Activated CD8-positive, alpha-beta T cell treated with anti-CD3 and anti-CD28 coated beads, Interleukin-2, amount 10 ng/mL, durations not matched to agents 7 days and 5 days (primary cell): ENCODE measurements around the gene DLX6. TPM values are rescaled to one million over a fixed set of nuclear protein-coding genes. Genes with fewer than 3 reads are reported as not detected.

ENCODE experiments used
- ATAC-seq: fragments of 150-1000 bp; cut with Tn5 transposase; one replicate; pipeline ENCODE4 v1.10.0; 2021; ENCODE audit warnings: moderate library complexity
- CTCF ChIA-PET: fragments of 350-600 bp; sonication (Branson Sonifier 250); formaldehyde crosslinking; loops from one replicate; lab custom pipeline; 2021; ENCODE audit warnings: antibody characterized with exemption; lab: Charles Lee
- POLR2A ChIA-PET: fragments of 350-600 bp; sonication (Branson Sonifier 250); formaldehyde crosslinking; loops from one replicate; lab custom pipeline; 2021; ENCODE audit warnings: antibody characterized with exemption; lab: Charles Lee
- DNase-seq: peaks from one replicate; pipeline ENCODE4 v3.0.0-alpha.2; 2020
- H3K27ac Mint-ChIP-seq: one replicate; pipeline ENCODE4 v1.8.0; 2021; ENCODE audit warnings: mild to moderate bottlenecking, mixed read lengths
- H3K27me3 Mint-ChIP-seq: one replicate; pipeline ENCODE4 v1.8.0; 2021; ENCODE audit warnings: low read depth, mixed read lengths
- H3K36me3 Mint-ChIP-seq: one replicate; pipeline ENCODE4 v1.8.0; 2021; ENCODE audit warnings: low read depth, mixed read lengths
- H3K4me1 Mint-ChIP-seq: one replicate; pipeline ENCODE4 v1.8.0; 2021; ENCODE audit warnings: low read depth, mixed read lengths
- H3K4me3 Mint-ChIP-seq: one replicate; pipeline ENCODE4 v1.8.0; 2021; ENCODE audit warnings: mild to moderate bottlenecking, mixed read lengths
- H3K9me3 Mint-ChIP-seq: one replicate; pipeline ENCODE4 v1.8.0; 2022; ENCODE audit warnings: mixed read lengths; ENCODE audit not compliant: insufficient read depth
- total RNA-seq, 2 experiments: library from RNA; stranded (reverse); gene quantifications; one replicate each; pipeline ENCODE4 v1.2.3, GENCODE V29; 2021

Gene DLX6
- total RNA-seq, 2 experiments from 2014 or later = not detected

DNA sequence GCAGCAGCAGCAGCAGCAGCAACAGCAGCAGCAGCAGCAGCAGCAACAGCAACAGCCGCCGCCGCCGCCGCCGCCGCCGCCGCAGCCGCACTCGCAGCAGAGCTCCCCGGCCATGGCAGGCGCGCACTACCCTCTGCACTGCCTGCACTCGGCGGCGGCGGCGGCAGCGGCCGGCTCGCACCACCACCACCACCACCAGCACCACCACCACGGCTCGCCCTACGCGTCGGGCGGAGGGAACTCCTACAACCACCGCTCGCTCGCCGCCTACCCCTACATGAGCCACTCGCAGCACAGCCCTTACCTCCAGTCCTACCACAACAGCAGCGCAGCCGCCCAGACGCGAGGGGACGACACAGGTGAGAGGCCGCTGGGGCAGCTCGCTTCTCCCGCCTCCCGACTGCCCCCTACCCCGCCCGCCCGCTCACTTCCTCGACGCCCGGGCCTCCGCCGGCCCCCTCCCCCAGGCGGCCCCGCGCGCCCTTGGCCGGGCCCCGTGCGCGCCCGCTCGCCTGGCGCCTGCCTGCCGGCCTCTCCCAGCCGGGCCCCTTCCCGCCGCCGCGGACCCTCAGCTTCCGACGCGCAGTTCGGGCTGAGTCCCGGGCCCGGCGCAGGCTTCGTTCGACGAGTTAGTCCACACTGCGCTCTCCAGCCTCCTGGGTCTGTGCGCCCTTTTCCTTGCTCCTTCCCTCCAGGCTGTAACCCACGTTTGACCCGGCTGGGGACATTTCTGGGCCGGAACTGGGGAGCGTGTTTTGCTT is 882 bp downstream of the DLX6 start:
- Mint-ChIP-seq H3K4me1 (peaks cover 12% of the 10 kb centered on the region), H3K9me3 (no peaks in the 10 kb centered on the region), H3K4me3 (peak overlapping the region; percentile 58), H3K36me3 (peaks cover 3% of the 10 kb centered on the region), H3K27ac (peak overlapping the region; percentile 55), H3K27me3 (peaks cover 76% of the 10 kb centered on the region)
- peak; percentile 68 for ATAC-seq
- ChIA-PET CTCF (interaction anchor here (1.8 kb wide), 1 partner anchor 21 kb away, joined by 7 read pairs; no protein-coding TSS in a partner anchor), POLR2A (interaction anchor here (0.6 to 1.2 kb wide), 2 partner anchors 15 to 110 kb away, joined by 3 read pairs; no protein-coding TSS in a partner anchor)
- DNase-seq = peak; percentile 46

DNA sequence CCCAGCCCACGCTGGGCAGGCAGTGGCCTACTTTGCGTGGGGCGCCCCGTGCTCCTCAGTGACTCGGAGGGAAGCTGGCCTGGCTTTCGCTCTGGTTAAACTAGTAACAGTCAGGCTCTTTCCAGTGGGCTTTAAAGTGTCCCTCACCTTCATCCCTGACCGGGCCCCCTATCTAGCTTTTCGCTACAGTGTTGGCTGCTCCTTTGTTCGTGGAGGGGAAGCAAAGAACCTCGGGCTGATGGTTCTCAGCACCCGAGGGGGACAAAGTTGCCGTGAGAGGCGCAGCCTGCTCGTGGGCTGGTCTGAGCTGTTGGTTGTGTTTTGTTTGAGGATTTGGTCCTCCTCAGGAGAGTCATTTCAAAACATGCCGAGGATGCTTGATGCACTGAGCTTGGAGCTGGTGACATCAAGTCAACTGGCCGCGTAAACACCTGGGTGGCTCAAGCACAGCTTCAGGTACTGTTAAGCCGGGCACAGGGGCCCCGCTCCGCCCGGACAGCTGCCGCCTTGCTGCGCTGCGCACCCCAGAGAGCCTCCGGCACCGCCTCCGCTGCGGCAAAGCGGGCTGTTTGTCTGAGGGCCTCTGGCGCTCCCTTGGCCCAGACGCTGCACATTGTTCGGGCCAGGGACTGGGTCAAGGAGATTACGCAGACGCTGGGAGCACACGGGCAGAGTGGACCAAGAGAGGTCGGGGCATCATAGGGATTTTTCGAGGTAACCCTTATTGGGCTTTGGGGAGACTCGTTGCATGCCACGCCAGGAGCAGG is 1.6 kb downstream of the DLX6 start:
- H3K9me3 Mint-ChIP-seq = no peaks in the 10 kb centered on the region
- peak overlapping the region; percentile 55 for H3K27ac Mint-ChIP-seq
- CTCF ChIA-PET = interaction anchor here (1.8 kb wide), 1 partner anchor 21 kb away, joined by 7 read pairs; no protein-coding TSS in a partner anchor
- peaks cover 77% of the 10 kb centered on the region for H3K27me3 Mint-ChIP-seq
- peaks cover 12% of the 10 kb centered on the region for H3K4me1 Mint-ChIP-seq
- peaks cover 3% of the 10 kb centered on the region for H3K36me3 Mint-ChIP-seq
- H3K4me3 Mint-ChIP-seq = peak overlapping the region; percentile 58
- DNase-seq (no peak), ATAC-seq (peak; percentile 12)
- POLR2A ChIA-PET = no interaction called here

- H3K4me3 Mint-ChIP-seq = no peak overlapping the region
- POLR2A ChIA-PET = no interaction called here
- H3K4me1 Mint-ChIP-seq = peaks cover 12% of the 10 kb centered on the region
- ATAC-seq (no peak), DNase-seq (no peak)
- no peak overlapping the region for H3K27ac Mint-ChIP-seq
- H3K27me3 Mint-ChIP-seq = peaks cover 75% of the 10 kb centered on the region
- peaks cover 3% of the 10 kb centered on the region for H3K36me3 Mint-ChIP-seq
- H3K9me3 Mint-ChIP-seq = no peaks in the 10 kb centered on the region
- CTCF ChIA-PET = interaction anchor here (1.8 kb wide), 1 partner anchor 20 kb away, joined by 7 read pairs; no protein-coding TSS in a partner anchor
Observed at GRCh38 chr7:97007583-97007861, 2.2 kb downstream of the DLX6 start.

- Mint-ChIP-seq H3K27me3 (peaks cover 75% of the 10 kb centered on the region), H3K9me3 (no peaks in the 10 kb centered on the region), H3K36me3 (no peaks in the 10 kb centered on the region), H3K4me3 (no peak overlapping the region), H3K27ac (no peak overlapping the region), H3K4me1 (peaks cover 12% of the 10 kb centered on the region)
- no peak for ATAC-seq
- ChIA-PET POLR2A (no interaction called here), CTCF (interaction anchor here (1.0 kb wide), 1 partner anchor 19 kb away, joined by 5 read pairs; no protein-coding TSS in a partner anchor)
- no peak for DNase-seq
Observed at GRCh38 chr7:97008275-97008917, 3.0 kb downstream of the DLX6 start.

DNA sequence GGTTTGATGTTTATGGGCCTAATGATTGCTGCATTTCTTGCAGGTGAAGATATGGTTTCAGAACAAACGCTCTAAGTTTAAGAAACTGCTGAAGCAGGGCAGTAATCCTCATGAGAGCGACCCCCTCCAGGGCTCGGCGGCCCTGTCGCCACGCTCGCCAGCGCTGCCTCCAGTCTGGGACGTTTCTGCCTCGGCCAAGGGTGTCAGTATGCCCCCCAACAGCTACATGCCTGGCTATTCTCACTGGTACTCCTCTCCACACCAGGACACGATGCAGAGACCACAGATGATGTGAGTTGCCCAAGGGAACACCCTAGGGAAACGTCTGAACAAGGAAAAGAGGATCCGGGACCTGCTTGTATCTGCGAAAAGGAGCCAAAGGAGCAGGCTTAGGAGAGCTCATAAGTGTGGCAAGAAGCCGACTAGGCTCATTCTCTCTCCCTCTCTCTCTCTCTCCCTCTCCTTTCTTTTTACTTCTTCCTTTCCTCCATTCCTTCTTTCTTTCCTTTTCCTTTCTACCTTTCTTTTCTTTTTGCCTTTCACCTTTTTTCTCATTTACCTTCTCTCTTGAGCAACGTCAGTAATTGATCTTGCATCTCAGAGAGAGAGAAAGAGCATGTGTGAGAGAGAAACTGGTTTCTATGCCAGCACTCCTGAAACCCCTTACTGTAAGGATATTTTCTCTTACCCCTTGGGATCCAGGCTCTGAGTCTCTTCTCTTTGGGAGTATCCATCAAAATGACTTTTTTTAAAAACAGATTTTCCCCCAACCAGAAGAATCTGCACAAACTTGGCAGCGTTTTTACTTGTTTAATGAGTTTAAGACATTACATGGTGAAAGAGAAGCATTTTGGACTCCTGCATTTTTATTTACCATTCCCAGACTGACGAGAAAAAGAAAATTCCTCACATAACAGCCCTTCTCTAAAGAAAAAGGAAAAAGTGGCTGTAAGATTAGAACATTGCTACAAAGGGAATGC is 4.7 kb downstream of the DLX6 start:
- ChIA-PET POLR2A (no interaction called here), CTCF (no interaction called here)
- H3K9me3 Mint-ChIP-seq = no peaks in the 10 kb centered on the region
- peaks cover 79% of the 10 kb centered on the region for H3K27me3 Mint-ChIP-seq
- ATAC-seq (no peak), DNase-seq (no peak)
- H3K4me1 Mint-ChIP-seq = peaks cover 10% of the 10 kb centered on the region
- H3K36me3 Mint-ChIP-seq = no peaks in the 10 kb centered on the region
- no peak overlapping the region for H3K27ac Mint-ChIP-seq
- H3K4me3 Mint-ChIP-seq = no peak overlapping the region

GRCh38 chr7:97011104-97011503 is 5.8 kb downstream of the DLX6 start:
- ChIA-PET CTCF (no interaction called here), POLR2A (no interaction called here)
- H3K9me3 Mint-ChIP-seq = no peaks in the 10 kb centered on the region
- no peaks in the 10 kb centered on the region for H3K36me3 Mint-ChIP-seq
- no peak overlapping the region for H3K27ac Mint-ChIP-seq
- H3K4me1 Mint-ChIP-seq = peaks cover 6% of the 10 kb centered on the region
- H3K4me3 Mint-ChIP-seq = no peak overlapping the region
- no peak for DNase-seq
- ATAC-seq = no peak
- peaks cover 88% of the 10 kb centered on the region for H3K27me3 Mint-ChIP-seq

DNA sequence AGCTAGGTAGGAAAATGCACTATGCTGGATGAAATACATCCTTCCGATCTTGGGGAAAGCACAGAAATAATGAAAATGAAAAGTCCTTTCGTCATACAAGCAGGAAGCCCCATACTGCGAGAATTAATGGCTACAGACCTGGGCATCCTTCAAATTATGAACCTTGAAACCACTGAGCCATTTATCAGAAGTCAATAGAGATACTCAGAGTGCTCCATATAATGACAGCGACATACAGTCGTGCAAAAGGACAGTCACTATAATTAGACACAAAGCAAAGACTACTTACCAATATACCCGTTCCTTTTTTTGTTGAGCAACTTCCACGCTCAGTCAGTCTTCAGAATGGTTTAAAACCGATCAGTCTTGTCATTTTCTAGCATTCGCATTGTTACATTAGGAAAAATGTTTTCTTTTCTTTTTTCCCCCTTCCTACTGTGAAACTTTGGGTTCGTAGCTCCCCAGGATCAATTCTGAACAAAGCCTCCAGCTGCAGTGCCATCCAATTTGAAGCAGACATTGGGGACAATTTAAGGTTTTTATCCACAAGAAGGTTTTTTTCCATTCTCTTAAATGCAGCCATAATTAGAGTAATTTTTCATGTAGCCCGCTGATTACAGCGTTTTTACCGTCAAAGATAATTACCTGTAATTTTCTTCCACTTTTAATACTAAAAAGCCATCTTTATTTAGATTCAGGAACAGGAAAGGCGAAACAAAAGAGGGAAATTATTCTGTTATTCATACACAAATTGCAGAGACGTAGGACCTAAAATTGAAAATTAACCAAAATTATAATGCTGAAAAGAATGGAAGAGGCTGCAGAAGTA is 6.4 kb downstream of the DLX6 start:
- DNase-seq (no peak), ATAC-seq (no peak)
- CTCF ChIA-PET = no interaction called here
- POLR2A ChIA-PET = no interaction called here
- Mint-ChIP-seq H3K27ac (no peak overlapping the region), H3K27me3 (peaks cover 89% of the 10 kb centered on the region), H3K4me1 (peaks cover 3% of the 10 kb centered on the region), H3K9me3 (no peaks in the 10 kb centered on the region), H3K36me3 (no peaks in the 10 kb centered on the region), H3K4me3 (no peak overlapping the region)

DNA sequence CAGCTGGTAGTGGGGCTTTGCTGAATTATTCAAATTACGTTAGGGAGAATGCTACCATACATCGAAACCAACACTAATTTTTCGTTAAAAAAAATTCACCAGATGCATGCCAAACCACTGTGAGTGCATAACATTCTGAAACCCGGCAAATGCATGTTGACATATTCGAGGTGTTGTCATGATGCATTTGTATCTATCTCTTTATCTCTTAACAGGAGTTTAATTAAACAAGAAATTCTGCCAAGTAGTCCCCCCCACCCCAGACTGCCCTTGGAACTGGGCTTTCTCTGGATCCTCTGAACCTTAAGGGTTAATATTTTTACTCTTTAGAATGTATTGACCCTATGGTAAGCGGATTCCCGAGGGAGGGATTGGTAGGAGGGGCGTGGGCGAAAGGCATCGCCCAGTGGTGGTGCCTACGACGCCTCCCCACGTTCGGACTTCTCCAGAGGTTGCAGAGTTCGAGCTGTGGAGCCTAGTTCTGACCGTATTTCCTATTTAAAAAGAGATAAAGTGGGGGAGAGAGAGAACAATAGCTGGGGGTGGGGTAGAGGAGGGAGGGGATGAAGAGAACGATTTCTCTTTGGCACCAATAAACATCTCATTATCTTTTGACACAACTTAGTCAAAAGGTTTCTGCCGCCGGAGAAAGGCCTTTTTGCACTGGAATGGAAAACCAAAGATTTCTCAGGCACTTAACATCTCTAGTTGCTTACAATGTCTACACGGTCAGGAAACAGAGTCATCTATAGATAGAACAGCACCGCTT is 7.2 kb downstream of the DLX6 start:
- no peak overlapping the region for H3K27ac Mint-ChIP-seq
- H3K36me3 Mint-ChIP-seq = no peaks in the 10 kb centered on the region
- H3K4me3 Mint-ChIP-seq = no peak overlapping the region
- ChIA-PET POLR2A (interaction anchor here (0.6 kb wide), 1 partner anchor 245 kb away, joined by 4 read pairs; no protein-coding TSS in a partner anchor), CTCF (interaction anchor here (0.6 to 1.8 kb wide), 2 partner anchors 11 to 15 kb away, joined by 3 to 5 read pairs; no protein-coding TSS in a partner anchor)
- DNase-seq = no peak
- H3K9me3 Mint-ChIP-seq = no peaks in the 10 kb centered on the region
- peaks cover 89% of the 10 kb centered on the region for H3K27me3 Mint-ChIP-seq
- peaks cover 6% of the 10 kb centered on the region for H3K4me1 Mint-ChIP-seq
- no peak for ATAC-seq

DNA sequence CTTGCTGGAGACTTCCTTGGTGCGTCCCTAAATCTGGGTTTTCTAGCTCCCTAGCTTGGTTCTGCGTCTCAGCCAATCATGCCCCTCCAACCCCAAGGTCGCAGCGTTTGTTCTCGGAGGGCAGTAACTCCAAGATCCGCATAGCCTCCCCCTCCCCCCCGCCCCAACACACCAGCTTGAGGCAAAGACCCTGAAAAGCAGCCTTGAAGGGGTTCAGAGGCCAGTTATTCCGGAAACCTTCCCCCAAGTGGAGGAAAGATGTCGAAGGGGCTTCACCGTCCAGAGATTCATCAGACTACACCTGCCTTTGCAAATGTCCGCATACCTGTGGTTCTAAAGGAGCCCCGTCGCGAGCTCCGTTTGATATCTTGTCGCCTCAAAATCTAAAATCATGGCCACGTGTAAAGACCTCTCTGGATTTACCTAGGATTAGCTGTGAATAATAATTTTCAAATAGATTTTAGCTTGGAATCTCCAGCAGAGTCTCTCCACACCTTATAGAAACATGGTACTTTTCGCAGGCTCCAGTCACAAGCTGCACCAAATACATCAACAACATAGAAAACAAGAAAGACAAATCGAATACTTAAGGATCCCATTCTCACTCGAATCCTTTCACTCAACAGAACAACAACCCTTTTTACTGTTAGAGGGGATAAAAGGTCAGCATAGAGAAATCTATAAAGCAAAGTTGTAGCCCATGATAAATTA is 7.9 kb downstream of the DLX6 start:
- CTCF ChIA-PET = interaction anchor here (0.6 to 1.8 kb wide), 2 partner anchors 10 to 14 kb away, joined by 3 to 5 read pairs; no protein-coding TSS in a partner anchor
- no peaks in the 10 kb centered on the region for H3K36me3 Mint-ChIP-seq
- ATAC-seq = no peak
- no peak for DNase-seq
- H3K9me3 Mint-ChIP-seq = no peaks in the 10 kb centered on the region
- H3K27ac Mint-ChIP-seq = no peak overlapping the region
- peaks cover 9% of the 10 kb centered on the region for H3K4me1 Mint-ChIP-seq
- H3K4me3 Mint-ChIP-seq = no peak overlapping the region
- POLR2A ChIA-PET = interaction anchor here (0.6 kb wide), 1 partner anchor 246 kb away, joined by 4 read pairs; no protein-coding TSS in a partner anchor
- H3K27me3 Mint-ChIP-seq = peaks cover 89% of the 10 kb centered on the region
